ENCODE data around the gene EEF2K. TPM values are rescaled to one million over a fixed set of nuclear protein-coding genes. Genes with fewer than 3 reads are reported as not detected.
A peak's percentile ranks its signal among the peaks of the same experiment; 100 is the strongest.

Gene EEF2K
- polyA plus RNA-seq, 2 of the 4 experiments (the other 2 are of a cell fraction), result 8.2 to 9.4 TPM

DNA sequence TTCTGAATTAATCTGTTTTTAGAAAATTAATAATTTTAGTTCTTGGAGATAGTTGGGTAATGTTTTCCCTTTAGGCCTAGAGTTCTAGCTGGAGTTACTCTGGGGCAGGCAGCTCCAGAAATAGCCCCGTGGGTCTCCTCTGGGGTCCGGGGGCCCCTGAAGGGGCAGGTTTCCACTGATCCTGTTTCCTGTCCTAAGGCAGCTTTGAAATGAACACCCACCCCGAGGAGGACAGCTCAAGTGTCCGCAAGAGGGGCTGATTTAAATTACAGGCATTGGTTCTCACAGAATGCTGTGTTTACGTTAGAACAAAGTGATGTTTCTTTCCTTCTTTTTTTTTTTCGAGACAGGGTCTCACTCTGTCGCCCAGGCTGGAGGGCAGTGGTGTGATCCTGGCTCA, 23.8 kb downstream of the EEF2K start:
- 81% methylated on average over 7 of the region's 7 CpGs for WGBS (ENCODE audit: missing lambda C conversion rate)
- H3K4me3 ChIP-seq, result no peak overlapping the region
- no peak overlapping the region for H3K4me2 ChIP-seq
- H3K9me3 ChIP-seq, result no peaks in the 10 kb centered on the region
- DNase-seq (ENCODE audit: low read depth in 1 of 2, low spot score in 1 of 2) (no peak), ATAC-seq (no peak), FAIRE-seq (no peak)
- peaks cover 26% of the 10 kb centered on the region for H3K4me1 ChIP-seq
- H3K27ac ChIP-seq, result no peak overlapping the region
- CTCF ChIA-PET, result interaction anchor here (0.6 to 1.6 kb wide), 3 partner anchors 15 to 1041 kb away, joined by 3 read pairs; no protein-coding TSS in a partner anchor
- TF ChIP-seq JUN (IDR thresholded peaks at IDR 0.05), result no peak
- TF ChIP-seq CBX2 (IDR thresholded peaks at IDR 0.05; ENCODE audit: borderline replicate concordance, low read depth), result no peak
- TF ChIP-seq, protein P1, sequence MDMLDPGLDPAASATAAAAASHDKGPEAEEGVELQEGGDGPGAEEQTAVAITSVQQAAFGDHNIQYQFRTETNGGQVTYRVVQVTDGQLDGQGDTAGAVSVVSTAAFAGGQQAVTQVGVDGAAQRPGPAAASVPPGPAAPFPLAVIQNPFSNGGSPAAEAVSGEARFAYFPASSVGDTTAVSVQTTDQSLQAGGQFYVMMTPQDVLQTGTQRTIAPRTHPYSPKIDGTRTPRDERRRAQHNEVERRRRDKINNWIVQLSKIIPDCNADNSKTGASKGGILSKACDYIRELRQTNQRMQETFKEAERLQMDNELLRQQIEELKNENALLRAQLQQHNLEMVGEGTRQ (IDR thresholded peaks at IDR 0.05), result no peak
- no peak for TF ChIP-seq HOXA7 (CRISPR knock-in tag; IDR thresholded peaks at IDR 0.05)
- TF ChIP-seq, protein P2, sequence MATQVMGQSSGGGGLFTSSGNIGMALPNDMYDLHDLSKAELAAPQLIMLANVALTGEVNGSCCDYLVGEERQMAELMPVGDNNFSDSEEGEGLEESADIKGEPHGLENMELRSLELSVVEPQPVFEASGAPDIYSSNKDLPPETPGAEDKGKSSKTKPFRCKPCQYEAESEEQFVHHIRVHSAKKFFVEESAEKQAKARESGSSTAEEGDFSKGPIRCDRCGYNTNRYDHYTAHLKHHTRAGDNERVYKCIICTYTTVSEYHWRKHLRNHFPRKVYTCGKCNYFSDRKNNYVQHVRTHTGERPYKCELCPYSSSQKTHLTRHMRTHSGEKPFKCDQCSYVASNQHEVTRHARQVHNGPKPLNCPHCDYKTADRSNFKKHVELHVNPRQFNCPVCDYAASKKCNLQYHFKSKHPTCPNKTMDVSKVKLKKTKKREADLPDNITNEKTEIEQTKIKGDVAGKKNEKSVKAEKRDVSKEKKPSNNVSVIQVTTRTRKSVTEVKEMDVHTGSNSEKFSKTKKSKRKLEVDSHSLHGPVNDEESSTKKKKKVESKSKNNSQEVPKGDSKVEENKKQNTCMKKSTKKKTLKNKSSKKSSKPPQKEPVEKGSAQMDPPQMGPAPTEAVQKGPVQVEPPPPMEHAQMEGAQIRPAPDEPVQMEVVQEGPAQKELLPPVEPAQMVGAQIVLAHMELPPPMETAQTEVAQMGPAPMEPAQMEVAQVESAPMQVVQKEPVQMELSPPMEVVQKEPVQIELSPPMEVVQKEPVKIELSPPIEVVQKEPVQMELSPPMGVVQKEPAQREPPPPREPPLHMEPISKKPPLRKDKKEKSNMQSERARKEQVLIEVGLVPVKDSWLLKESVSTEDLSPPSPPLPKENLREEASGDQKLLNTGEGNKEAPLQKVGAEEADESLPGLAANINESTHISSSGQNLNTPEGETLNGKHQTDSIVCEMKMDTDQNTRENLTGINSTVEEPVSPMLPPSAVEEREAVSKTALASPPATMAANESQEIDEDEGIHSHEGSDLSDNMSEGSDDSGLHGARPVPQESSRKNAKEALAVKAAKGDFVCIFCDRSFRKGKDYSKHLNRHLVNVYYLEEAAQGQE (IDR thresholded peaks at IDR 0.05), result no peak
- no peak for TF ChIP-seq BHLHE40 (IDR thresholded peaks at IDR 0.05; ENCODE audit: low read depth, low read length)
- POLR2A ChIA-PET, result no interaction called here

DNA sequence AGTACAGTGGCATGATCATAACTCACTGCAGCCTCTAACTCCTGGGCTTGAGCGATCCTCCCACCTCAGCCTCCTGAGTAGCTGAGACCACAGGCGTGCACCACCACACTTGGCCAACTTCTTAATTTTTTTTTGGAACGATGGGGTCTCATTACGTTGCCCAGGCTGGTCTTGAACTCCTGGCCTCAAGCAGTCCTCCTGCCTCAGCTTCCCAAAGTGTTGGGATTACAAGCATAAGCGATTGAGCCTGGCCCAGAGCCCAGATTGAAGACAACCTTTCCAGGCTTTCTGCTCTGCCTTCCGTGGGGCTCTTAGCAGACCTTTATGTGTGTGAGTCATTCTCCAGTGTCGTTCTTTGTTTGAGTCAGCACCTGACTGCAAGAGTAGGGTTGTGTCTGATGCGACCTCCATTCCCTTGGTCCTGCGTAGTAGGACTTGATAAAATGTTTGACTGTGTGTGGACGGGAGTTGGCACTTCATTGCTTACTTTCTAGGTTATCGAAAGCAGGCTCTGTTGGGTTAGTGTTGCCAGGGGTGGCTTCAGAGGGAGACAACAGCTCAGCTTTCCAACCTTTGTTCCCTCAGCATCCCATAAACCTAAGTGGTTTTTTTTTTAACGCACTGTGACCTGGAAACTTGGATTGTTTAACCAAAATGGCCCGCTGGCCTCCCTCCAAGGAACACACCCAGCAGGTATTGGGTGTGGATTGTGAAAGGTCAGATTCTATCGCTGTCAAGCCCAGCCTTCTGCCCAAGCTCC, 26.4 kb downstream of the EEF2K start:
- peak; percentile 95 for ATAC-seq
- Histone ChIP-seq H3K27ac (peak overlapping the region; percentile 64 to 82), H3K4me2 (peak overlapping the region; percentile 65), H3K4me1 (peaks cover 34% of the 10 kb centered on the region), H3K4me3 (peak overlapping the region; percentile 16; the same call in 1 of the 3 replicates), H3K9me3 (no peaks in the 10 kb centered on the region)
- peak; percentile 87 to 95 for DNase-seq (ENCODE audit: low read depth in 1 of 2, low spot score in 1 of 2)
- POLR2A ChIA-PET, result interaction anchor here (2.2 kb wide), 1 partner anchor 26 kb away, joined by 16 read pairs; the partner anchor contains the start of gene EEF2K
- CTCF ChIA-PET, result interaction anchor here (0.7 to 1.7 kb wide), 7 partner anchors 10 to 68 kb away, joined by 3 to 5 read pairs (median 3); partner anchors contain the start of gene EEF2K
- 16% methylated on average over 14 of the region's 14 CpGs for WGBS (ENCODE audit: missing lambda C conversion rate)
- peak; percentile 73 for FAIRE-seq
- TF ChIP-seq FOSL2 (IDR thresholded peaks at IDR 0.05) (peak; percentile 73), FOSL2 (CRISPR knock-in tag; IDR thresholded peaks at IDR 0.05) (peak; percentile 87), SREBF2 (IDR thresholded peaks at IDR 0.05) (no peak), HDAC2 (IDR thresholded peaks at IDR 0.05) (no peak), MYC (IDR thresholded peaks at IDR 0.05; ENCODE audit: borderline replicate concordance, low read length) (no peak), FOSB (CRISPR knock-in tag; IDR thresholded peaks at IDR 0.05) (no peak), RNF2 (IDR thresholded peaks at IDR 0.05; ENCODE audit: borderline replicate concordance, low read depth) (no peak), ESRRA (IDR thresholded peaks at IDR 0.05; ENCODE audit: borderline replicate concordance, low read length) (no peak), RARB (CRISPR knock-in tag; IDR thresholded peaks at IDR 0.05) (no peak), HOXB5 (CRISPR knock-in tag; IDR thresholded peaks at IDR 0.05) (no peak), NR3C1 (IDR thresholded peaks at IDR 0.05) (no peak), RCOR1 (IDR thresholded peaks at IDR 0.05; ENCODE audit: low read depth, low read length) (no peak), MAFK (IDR thresholded peaks at IDR 0.05; ENCODE audit: partially characterized antibody) (peak; percentile 81), EP300 (IDR thresholded peaks at IDR 0.05) (peak in 1 of 2 experiments; percentile 31; a peak in 1 of 5 replicates), RFX5 (IDR thresholded peaks at IDR 0.05) (0 out of 2 replicates have a peak, but pooled peaks have one; percentile 24)
- TF ChIP-seq, protein P3, sequence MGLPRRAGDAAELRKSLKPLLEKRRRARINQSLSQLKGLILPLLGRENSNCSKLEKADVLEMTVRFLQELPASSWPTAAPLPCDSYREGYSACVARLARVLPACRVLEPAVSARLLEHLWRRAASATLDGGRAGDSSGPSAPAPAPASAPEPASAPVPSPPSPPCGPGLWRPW (IDR thresholded peaks at IDR 0.05), result no peak
- TF ChIP-seq, protein P1 (IDR thresholded peaks at IDR 0.05), result no peak
- TF ChIP-seq, protein P4, sequence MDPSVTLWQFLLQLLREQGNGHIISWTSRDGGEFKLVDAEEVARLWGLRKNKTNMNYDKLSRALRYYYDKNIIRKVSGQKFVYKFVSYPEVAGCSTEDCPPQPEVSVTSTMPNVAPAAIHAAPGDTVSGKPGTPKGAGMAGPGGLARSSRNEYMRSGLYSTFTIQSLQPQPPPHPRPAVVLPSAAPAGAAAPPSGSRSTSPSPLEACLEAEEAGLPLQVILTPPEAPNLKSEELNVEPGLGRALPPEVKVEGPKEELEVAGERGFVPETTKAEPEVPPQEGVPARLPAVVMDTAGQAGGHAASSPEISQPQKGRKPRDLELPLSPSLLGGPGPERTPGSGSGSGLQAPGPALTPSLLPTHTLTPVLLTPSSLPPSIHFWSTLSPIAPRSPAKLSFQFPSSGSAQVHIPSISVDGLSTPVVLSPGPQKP (IDR thresholded peaks at IDR 0.05; ENCODE audit: low read depth, low read length), result no peak
- TF ChIP-seq, protein P2 (IDR thresholded peaks at IDR 0.05), result no peak
- TF ChIP-seq, protein P5, sequence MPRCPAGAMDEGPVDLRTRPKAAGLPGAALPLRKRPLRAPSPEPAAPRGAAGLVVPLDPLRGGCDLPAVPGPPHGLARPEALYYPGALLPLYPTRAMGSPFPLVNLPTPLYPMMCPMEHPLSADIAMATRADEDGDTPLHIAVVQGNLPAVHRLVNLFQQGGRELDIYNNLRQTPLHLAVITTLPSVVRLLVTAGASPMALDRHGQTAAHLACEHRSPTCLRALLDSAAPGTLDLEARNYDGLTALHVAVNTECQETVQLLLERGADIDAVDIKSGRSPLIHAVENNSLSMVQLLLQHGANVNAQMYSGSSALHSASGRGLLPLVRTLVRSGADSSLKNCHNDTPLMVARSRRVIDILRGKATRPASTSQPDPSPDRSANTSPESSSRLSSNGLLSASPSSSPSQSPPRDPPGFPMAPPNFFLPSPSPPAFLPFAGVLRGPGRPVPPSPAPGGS (IDR thresholded peaks at IDR 0.05), result 0 out of 3 replicates have a peak, but pooled peaks have one; percentile 34
